Measurements from ENCODE around the gene TTC34.
"Not testable (repeated sequence)": the region's sequence is repeated elsewhere in the genome, so short reads cannot be mapped to it uniquely, and the experiment has no call there.

Gene TTC34

DNA sequence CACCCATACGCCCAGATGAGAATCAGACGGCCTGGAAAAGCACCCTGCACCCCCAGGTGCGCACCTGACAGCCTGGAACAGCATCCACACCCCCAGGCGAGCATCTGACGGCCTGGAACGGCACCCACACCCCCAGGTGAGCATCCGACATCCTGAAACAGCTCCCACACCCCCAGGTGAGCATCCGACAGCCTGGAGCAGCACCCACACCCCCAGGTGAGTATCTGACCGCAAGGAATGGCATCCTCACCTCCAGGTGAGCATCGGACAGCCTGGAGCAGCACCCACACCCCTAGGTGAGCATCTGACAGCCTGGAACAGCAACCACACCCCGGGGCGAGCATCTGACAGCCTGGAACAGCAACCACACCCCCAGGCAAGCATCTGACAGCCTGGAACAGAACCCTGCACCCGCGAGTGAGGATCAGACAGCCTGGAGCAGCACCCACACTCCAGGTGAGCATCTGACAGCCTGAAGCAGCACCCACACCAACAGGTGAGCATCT is 147.0 kb downstream of the TTC34 start:
- DNase-seq (ENCODE audit: extremely low read depth, low read depth), result not testable (repeated sequence)

- DNase-seq (ENCODE audit: extremely low read depth, low read depth), result not testable (repeated sequence)
Observed at GRCh38 chr1:2653741-2654442, 147.6 kb downstream of the TTC34 start.

- DNase-seq (ENCODE audit: extremely low read depth, low read depth), result not testable (repeated sequence)
Observed at GRCh38 chr1:2652926-2653571, 148.4 kb downstream of the TTC34 start.

- DNase-seq (ENCODE audit: extremely low read depth, low read depth), result not testable (repeated sequence)
Observed at GRCh38 chr1:2652152-2652925, 149.2 kb downstream of the TTC34 start.

- no peak for TF ChIP-seq CTCF (IDR thresholded peaks at IDR 0.05; ENCODE audit: low read depth, low read length)
- no peak for DNase-seq (ENCODE audit: extremely low read depth, low read depth)
Observed at GRCh38 chr1:2650967-2651645, 150.4 kb downstream of the TTC34 start.

- DNase-seq (ENCODE audit: extremely low read depth, low read depth), result no peak
- TF ChIP-seq CTCF (IDR thresholded peaks at IDR 0.05; ENCODE audit: low read depth, low read length), result no peak
Observed at GRCh38 chr1:2646837-2647236, 154.7 kb downstream of the TTC34 start.

DNA sequence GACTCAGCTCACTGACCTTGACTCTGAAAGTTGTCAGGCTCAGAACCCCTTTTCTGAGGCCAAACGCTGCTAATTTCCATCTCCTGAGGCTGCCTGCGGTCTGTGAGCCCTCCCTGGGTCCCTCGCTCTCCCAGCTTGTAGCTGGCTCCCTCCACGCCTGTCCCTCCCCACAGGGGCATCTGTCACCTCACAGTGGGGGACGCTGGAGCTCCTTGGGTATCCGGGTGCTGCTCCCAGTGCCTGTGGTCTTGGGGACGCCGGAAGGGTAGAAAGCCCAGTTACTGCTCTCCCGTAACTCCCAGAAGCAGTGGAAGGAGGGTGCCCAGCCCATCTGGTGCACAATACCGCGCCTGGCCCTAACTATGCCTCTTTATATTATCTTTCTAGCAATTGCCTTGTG is 155.7 kb downstream of the TTC34 start:
- DNase-seq (ENCODE audit: extremely low read depth, low read depth), result no peak
- no peak for TF ChIP-seq CTCF (IDR thresholded peaks at IDR 0.05; ENCODE audit: low read depth, low read length)

GRCh38 chr1:2645143-2645542 is 156.3 kb downstream of the TTC34 start:
- no peak for TF ChIP-seq CTCF (IDR thresholded peaks at IDR 0.05; ENCODE audit: low read depth, low read length)
- DNase-seq (ENCODE audit: extremely low read depth, low read depth), result no peak

- DNase-seq (ENCODE audit: extremely low read depth, low read depth), result no peak
- TF ChIP-seq CTCF (IDR thresholded peaks at IDR 0.05; ENCODE audit: low read depth, low read length), result no peak
Observed at GRCh38 chr1:2644591-2645101, 156.8 kb downstream of the TTC34 start.
